ENCODE data around the gene HOXC11.
A peak's percentile ranks its signal among the peaks of the same experiment; 100 is the strongest.

The HOXC11 gene

DNA sequence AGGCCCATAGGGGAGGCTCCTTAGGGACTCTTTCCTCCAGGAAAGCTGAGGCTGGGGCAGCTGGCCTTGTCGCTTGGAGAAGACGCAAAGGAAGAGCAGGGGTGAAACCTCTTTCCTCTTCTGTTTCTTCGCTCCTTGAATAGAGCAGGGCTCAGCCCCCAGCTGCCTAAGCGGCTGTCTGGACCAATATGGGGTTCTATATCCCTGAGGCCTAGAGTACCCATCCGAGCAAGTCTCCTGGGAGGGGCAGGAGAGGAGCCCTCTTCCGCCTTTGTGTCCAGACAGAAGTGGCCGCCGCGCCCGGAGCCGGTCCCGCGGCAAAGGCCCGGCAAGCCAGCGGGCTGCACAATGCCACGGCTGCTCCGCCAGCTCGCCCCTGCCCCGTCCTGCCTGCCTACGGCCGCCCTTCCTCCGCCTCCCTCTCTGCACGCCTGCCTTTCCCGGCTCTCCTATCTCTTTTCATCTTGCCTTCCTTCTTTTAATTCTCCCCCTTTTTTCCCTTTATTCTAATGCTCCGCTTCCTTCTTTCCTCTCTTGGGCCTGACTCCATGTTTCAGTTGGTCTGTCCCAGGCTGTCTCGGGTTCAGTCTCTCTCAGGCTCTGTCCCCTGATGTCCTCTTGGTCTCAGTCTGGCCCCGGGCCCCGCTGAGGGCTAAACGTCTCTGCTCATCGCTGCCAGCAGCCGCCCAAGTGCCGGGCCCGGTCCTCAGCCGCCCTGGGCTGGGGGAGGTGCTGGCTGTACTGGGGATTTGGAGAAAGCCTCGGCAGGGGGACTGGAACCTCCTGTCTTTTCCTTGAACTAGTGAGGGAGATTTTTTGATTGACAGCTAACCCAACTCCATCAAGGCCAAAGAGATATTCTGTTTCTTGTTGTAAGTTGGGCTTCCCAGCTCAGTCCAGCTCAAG, 24.5 kb downstream of the HOXC11 start:
- no peak for DNase-seq (ENCODE audit: low read depth in 2 of 2)

DNA sequence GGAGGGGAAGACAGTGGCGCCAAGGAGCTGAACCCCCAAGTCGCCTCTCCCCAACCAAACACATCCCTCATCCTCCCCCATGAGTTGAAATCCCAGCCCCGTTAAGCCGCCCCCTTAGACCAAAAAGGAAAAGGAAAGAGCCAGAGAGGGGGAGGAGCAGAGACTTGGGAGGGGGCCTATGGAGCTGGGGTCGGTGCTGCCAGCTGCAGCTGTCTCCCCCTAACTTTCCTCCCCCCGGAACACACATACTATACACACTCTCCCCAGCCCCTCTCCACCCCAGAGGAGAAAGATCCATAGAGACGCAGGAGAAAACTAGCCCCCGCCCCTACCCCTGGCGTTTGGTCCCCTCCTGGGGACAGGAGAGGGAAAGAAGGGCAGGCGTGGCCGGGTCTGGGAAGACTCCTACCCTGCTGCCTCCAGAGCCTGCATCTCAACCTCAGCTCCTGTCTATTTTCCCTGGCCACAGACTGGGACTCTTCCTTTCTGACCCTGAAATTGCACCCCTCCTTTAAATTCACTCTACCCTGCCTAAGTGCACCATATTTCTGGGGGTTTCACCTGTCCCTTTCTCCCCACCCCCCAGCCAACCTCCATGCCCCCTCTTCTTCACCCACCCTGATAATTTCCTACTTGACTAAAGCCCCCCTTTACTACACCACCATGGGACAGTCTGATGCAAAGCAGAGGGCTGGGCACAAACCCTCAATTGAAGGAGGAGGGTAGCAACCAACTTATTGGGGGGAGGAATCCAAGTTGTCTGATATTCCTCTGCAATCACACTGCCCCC, 25.4 kb downstream of the HOXC11 start:
- no peak for DNase-seq (ENCODE audit: low read depth in 2 of 2)

DNA sequence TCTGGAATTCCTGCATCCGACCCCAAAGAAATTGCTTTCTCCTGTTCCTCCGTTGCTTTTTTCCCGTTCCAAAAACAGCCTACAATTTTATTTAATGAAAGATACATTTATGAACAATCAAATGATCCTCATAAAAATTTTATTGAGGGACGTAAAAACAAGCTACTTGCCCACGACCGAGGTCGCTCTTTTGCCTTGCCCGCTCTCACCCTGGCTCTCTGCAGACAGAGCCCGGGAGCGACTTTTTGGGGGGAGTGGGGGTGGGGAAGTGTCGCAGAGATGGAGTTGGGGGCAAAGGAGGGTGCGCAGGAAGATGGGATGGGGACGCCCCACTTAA, 25.9 kb downstream of the HOXC11 start:
- DNase-seq (ENCODE audit: low read depth in 2 of 2): no peak

DNA sequence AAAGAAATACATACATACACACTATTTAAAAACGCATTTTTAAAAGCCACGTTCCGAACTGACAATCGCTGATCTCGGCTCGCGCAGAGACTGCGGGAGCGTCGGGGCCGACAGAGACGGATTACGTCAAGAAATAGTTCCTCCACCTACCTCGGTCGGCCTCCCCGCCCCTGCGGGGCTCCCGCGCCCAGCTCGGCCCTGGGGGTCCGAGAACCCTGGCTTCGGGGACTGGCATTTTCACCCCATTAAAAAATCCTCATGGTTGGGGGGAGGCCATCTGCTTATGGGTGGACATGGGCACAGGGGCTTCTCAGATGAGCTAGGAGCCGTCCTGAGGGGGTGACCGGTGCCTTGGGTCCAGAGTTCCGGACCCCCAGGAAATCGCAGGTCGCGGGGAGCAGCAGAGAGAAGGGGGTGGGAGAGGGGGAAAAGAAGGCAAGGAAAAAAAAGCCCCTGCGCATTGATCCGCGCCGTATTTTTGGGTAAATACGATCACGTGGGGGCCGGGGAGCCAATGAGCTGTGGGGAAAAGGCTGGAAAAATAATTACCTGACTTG, 26.7 kb downstream of the HOXC11 start:
- no peak for DNase-seq (ENCODE audit: low read depth in 2 of 2)

DNA sequence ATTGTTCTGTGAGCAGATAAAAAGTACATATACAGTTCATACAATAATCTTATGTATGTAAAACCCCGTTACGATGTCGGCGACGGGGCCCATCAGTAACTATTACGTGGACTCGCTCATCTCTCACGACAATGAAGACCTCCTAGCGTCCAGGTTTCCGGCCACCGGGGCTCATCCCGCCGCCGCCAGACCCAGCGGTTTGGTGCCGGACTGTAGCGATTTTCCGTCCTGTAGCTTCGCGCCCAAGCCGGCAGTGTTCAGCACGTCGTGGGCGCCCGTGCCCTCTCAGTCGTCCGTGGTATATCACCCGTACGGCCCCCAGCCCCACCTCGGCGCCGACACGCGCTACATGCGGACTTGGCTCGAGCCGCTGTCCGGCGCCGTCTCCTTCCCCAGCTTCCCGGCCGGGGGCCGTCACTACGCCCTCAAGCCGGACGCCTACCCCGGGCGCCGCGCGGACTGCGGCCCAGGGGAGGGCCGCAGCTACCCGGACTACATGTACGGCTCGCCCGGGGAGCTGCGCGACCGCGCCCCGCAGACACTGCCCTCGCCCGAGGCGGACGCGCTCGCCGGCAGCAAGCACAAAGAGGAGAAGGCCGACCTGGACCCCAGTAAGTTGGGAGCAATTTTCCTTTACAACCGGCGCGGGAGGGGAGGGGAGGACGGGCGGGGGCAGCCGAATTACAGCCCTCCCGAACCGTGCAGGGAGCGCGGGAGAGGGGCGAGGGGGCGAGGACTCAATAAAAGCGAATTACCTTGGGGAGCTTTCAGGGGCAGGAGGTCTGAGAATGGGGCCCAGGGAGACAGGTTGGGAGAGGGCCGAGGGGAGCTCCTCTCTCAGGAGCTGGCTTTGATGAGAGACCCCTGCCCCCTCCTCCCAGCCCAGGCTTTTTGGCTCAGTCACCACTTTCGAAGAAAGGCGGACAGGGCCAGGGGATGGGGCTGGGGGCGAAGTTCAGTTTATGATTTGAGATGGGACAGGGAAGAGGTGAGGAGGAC, 27.5 kb downstream of the HOXC11 start, which contains the start of gene HOXC9:
Gene HOXC9, plus strand, starts transcription at position 46 of the 999 bp plus-strand sequence. Its CDS starts 28 bp downstream, at position 74.
- DNase-seq (ENCODE audit: low read depth in 2 of 2): no peak

DNA sequence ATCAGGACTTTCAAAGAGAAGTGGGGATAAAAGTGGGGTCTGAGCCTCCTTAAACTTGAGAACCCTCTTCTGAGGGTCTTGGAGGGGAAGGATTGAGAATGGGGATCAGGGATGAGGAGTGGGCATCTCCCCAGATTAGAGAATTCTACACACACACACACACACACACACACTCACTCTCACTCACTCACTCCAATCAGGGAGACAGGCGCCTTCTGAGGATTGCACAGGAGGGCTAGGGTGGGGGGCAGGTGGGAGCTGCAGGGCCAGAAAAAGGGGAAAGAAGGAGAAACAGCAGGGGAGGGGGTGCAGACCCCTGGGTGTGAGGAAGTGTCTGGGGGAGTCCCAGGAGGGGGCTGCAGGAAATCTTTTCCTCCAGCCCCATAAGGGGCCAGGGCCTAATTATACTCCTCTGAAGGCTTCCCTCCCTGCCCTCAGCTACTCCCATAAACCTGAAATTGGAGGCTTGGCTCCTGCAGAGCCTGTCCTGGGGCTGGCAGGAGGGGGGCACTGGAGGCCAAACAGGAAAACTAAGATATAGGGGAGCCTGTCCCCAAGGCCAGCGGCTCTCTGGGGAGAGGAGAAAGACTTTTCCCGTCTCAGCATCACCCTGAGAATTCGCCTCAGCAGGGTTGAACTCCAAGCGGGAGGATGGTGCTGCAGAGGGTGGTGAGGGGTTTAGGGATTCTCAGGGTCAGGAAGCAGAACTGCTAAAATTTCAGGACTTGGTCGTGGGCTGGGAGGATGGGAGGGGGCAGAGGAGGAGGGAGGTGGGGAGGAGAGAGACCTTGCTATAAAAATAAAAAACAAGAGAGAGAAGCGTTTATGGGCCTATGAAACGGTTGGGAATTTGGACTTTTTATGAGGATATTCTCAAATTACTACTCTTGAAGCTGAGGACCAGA, 28.6 kb downstream of the HOXC11 start:
- DNase-seq (ENCODE audit: low read depth in 2 of 2): no peak

DNA sequence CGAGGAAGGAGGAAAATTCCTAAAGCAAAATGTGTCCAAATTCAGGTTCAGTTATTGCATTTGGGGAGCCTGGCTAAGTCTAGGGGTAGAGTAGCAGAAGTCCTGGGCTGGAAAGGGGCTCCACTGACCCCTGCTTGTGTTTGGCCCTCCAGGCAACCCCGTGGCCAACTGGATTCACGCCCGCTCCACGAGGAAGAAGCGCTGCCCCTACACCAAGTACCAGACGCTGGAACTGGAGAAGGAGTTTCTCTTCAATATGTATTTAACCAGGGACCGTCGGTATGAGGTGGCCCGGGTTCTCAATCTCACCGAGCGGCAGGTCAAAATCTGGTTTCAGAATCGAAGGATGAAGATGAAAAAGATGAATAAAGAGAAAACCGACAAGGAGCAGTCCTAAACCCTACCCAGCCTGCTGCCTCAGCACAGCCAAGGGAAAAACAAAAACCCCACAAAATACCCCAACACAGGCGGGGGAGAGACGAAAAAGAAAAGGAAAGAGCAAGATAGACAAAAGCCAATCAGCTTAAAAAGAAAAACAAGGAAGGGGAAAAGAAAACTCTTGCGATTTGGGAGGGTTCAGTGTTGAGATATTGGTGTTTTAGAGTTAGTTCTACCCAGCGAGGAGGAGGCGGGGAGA, 29.5 kb downstream of the HOXC11 start:
- DNase-seq (ENCODE audit: low read depth in 2 of 2): no peak

DNA sequence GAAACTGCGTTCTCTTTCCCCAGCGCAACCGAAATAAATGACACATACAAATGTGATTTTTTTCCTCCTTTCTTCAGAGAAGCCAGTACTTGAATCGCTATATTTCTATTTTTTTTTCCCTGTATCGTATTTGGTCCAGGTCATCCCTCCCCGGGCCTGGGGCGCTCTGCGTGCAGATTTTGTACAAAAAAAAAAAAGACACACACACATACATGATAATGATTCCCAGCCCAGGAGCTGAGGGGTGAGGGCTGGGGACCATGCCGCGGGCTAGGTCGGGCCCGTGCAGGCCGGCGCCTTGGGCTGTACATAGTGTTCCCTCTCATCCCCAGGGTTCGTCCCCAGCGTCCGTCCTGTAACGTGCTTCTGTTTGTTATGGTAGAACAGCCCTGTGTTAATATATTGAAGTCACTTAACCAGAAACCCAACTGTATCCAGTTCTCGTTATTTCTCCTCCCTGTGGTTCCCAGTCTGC, 30.0 kb downstream of the HOXC11 start:
- no peak for DNase-seq (ENCODE audit: low read depth in 2 of 2)

DNA sequence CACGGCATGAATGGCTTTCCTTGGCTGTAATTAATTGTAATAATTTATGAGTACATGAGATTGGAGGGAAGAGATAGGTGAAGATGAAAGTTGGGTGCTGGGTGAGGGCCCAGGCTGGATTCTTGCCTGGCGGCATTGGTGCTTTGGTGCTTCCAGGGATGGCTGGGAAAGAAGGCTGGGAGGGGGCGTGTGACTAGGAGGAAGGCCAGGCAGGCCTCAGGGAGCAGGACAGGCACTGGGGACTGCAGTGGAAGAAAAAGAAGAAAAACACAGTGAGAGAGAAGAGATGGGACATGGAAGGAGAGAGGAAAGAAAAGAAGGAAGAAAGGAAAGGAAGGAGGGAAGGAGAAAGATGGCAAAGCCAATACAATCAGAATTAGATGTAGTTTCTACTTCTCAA, 30.7 kb downstream of the HOXC11 start:
- DNase-seq (ENCODE audit: low read depth in 2 of 2): no peak

DNA sequence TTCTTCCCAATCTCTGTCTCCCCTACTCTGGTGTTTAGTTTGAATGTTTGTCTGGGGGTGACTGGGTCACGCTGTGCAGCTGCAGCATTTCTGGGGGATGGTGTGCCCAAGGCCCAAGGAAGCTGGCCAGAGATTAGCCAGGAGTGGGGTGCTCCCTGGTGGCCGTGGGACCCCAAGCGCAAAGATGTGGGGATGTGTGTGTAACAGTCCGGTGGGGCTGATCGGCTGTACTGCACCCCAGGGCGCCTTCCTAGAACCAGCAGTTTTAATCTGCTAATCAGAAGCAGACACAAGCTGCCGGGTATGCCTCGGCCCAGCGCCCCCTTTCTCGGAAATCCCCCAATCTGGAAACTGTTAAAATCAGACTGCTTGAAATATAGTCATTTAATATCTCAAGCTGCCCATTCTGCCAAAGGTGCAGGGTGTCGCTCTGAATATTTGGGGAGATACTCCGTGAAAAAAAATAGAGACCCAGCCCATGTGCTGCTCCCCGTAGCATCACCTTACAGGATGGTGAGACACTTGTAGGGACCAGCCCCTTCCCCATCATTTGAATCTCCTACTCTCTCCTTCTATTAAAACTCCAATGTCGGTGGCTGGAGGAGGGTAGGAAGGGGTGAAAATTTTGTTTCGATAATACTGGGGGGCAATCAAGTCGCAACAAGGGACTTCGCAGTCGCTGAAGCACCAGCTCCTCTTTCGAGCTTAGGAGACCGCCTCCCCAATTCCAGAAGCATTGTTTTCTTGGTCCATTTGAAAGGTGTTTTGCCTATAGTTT, 31.3 kb downstream of the HOXC11 start:
- DNase-seq (ENCODE audit: low read depth in 2 of 2): no peak

DNA sequence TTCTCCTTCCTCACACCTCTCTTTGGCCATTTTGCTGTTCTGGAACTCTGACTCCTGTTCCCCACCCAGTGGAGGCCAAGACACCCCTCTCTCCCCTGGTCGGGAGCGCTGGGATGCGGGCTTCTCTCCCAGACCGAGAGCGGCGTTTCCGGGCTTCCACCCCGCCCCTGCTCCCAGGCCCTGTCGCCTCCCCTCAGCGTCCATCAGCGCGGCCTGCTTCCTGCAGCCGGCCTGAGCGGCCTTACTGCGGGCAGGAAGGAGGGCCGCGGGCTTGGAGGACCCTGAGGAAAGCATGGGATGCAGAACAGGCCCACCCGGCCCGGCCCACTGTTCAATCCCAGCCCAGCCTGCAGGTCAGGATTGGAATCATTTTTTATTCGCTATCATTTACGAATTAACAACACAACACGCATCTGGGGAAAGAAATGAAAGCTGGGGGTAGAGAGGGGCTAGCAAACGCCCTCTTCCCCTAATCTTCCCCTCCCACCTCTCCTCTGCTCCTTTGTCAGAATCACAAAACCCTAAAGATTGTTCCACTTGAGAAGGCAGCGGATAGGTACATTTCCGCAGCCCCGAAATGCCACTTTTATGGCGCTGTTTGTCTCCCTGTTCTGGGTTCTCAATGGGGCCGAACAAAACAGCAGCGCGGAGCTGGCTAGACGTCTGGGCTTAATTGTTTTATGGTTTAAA, 32.1 kb downstream of the HOXC11 start:
- no peak for DNase-seq (ENCODE audit: low read depth in 2 of 2)

DNA sequence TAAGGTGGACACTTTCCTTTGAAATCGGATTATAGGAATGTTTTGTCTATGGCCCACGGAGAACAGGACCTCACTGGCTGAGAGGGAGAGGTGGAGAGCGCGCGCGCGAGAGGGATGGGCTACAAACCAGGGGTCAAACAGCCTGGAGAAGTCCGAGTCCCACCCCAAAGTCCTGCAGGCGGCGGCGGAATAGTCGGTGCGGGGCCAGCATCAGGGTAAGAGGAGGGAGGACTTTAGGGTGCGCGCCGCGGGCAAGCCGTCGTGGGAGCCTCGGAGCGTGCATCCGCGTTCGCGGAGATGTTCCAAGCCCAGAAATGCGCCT, 32.6 kb downstream of the HOXC11 start:
- DNase-seq (ENCODE audit: low read depth in 2 of 2): no peak

DNA sequence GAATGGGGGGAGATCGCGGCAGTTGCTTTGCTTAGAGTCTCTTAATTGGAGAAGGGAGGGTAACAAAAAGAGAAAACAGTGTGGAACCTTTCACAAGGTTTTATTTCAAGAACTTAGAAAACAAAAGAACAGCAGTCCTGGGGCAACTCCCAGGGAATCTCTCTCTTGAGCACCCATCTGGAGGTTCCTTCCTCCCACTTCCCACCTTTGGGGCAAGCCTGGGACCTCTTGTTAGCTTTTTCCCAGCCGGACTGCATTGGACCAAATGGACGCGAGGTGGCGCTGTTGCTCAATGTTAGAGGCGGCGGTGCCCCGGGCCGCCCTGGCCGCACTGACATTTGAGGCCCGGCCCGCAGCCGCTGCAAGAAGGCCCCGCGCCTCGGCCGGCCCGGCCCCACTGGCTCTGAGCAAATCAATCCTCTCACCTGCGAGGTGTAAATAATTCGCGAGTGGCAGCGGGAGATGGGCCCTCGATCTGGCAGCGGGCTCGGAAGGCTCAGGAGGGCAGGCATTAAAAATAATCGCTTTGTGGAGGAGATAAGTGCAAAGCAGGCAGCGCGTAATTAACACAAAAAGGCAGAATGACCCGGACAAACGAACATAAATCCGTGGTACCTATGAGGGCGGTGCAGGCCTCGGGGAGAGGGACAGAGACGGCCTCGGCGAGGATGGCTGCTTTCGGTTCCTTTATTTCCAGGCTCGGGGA, 33.1 kb downstream of the HOXC11 start:
- DNase-seq (ENCODE audit: low read depth in 2 of 2): peak; percentile 80 to 83

DNA sequence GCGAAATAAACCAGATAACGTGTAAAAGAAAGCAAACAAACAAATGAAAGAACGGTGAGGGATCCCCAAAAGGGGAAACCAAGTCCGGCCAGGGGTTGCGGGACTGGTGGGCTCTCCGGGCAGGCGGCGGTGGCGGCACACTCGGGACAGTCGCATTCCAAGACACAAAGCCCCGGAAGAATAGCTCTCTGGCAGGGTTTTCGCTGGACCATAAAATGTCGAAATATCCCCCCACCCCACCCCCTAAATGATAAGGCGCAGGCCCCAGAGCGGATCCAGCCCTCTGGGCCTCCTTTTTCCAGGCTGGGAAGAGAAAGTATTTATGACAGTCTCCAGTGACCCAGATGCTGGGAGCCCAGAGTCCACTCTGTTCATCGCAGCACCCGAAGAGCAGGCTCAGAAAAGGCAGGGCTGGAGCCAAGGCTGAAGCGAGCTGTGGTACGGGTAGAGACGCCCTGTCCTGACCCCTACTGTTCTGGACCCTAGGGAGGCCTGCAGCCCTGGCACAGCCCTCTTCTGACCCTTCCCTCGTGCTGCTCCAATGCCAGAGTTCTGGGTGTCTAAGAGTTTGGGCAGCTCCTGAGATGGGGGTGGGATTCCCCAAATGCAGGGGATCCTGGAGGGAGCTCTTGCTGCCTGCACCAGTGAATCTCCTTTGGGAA, 33.8 kb downstream of the HOXC11 start:
- no peak for DNase-seq (ENCODE audit: low read depth in 2 of 2)

DNA sequence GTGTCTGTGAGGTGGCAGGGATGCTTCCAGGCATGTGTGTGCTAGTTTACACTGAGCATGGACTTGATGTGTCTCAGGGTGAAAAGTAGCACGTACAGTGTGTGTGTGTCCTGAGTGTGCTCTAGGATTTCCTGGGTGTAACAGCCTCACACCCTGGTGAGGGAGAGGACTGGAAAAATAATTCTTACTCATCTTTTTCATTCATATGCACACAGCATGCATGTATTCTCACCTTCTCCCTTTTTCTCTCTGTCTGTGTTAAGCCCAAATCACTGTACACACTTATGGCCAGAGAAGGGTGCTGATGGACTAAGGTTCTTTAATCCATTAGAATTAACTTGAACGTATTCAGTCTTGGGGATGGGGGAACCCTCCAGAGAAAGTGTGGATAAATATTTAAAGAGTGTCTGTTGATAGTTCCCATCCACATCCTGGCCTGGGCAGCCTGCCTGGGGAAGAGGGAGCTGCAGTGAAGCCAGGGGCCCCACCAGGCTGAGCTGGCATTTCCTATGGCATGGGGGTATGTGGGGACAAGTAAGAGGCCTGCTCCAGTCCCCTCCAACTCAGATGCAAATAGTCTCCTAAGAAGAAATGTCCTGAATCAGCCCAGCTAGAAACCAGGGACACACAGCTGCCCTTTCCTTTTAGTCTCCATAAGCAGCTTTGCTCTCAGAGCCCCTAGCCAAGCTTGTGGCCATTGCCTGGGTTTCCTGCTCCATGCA, 34.8 kb downstream of the HOXC11 start:
- no peak for DNase-seq (ENCODE audit: low read depth in 2 of 2)

DNA sequence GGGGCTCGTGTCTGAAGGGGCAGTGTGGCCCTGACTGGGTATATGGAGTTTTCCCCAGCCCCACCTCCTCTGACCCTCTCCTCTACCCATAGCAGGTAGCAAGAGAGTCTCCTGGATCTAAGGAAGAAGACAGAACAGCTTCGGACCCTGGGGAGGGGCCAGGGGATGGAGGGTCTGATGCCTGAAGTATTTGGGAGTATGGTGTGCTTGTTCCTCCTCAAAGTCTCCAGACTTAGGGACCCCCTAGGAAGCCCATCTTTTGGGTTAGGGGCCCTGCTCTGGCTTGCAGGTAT, 35.3 kb downstream of the HOXC11 start:
- DNase-seq (ENCODE audit: low read depth in 2 of 2): no peak
